GM19023 (cell line): ENCODE results near the gene CCR5AS.
"Not testable (repeated sequence)": the region's sequence is repeated elsewhere in the genome, so short reads cannot be mapped to it uniquely, and the experiment has no call there.

Experiments
- ATAC-seq: cut with Tn5 transposase; IDR thresholded peaks from one replicate; pipeline ENCODE4 v1.9.1; 2021; ENCODE audit warnings: mild to moderate bottlenecking, moderate library complexity; ENCODE audit not compliant: unreplicated experiment

Gene CCR5AS

GRCh38 chr3:46359733-46360493, 47.0 kb downstream of the CCR5AS start:
- ATAC-seq: no peak

- no peak for ATAC-seq
Observed at GRCh38 chr3:46358466-46358865, 48.4 kb downstream of the CCR5AS start.

- no peak for ATAC-seq
Observed at GRCh38 chr3:46356909-46357308, 50.0 kb downstream of the CCR5AS start.

GRCh38 chr3:46356276-46356675, 50.6 kb downstream of the CCR5AS start:
- ATAC-seq: no peak

- ATAC-seq: no peak
Observed at GRCh38 chr3:46354984-46355383, 51.9 kb downstream of the CCR5AS start.

GRCh38 chr3:46354478-46354877, 52.4 kb downstream of the CCR5AS start:
- no peak for ATAC-seq

- no peak for ATAC-seq
Observed at GRCh38 chr3:46353647-46354410, 53.0 kb downstream of the CCR5AS start, which contains the start of gene CCR2. Gene CCR2, plus strand, starts transcription at chr3:46354111. Its CDS starts 3,417 bp downstream, at chr3:46357528.

- ATAC-seq: no peak
Observed at GRCh38 chr3:46353090-46353489, 53.8 kb downstream of the CCR5AS start.

- ATAC-seq: no peak
Observed at GRCh38 chr3:46351646-46352045, 55.2 kb downstream of the CCR5AS start.

GRCh38 chr3:46350262-46350565, 56.7 kb downstream of the CCR5AS start:
- no peak for ATAC-seq

GRCh38 chr3:46349484-46350261, 57.2 kb downstream of the CCR5AS start:
- ATAC-seq: no peak

- ATAC-seq: no peak
Observed at GRCh38 chr3:46348823-46349482, 57.9 kb downstream of the CCR5AS start.

- no peak for ATAC-seq
Observed at GRCh38 chr3:46344476-46344875, 62.4 kb downstream of the CCR5AS start.

GRCh38 chr3:46338840-46339239, 68.0 kb downstream of the CCR5AS start:
- ATAC-seq: no peak

GRCh38 chr3:46337911-46338310, 69.0 kb downstream of the CCR5AS start:
- no peak for ATAC-seq

GRCh38 chr3:46335541-46335940, 71.3 kb downstream of the CCR5AS start:
- no peak for ATAC-seq

GRCh38 chr3:46334741-46335478, 72.0 kb downstream of the CCR5AS start:
- ATAC-seq: no peak

GRCh38 chr3:46330676-46331075, 76.2 kb downstream of the CCR5AS start:
- not testable (repeated sequence) for ATAC-seq

- ATAC-seq: no peak
Observed at GRCh38 chr3:46325645-46326300, 81.1 kb downstream of the CCR5AS start.

- ATAC-seq: no peak
Observed at GRCh38 chr3:46324036-46324435, 82.8 kb downstream of the CCR5AS start.
